CD4-positive, alpha-beta T cell treated with Interferon gamma for 1 hour (primary cell): ENCODE data around the gene PBX3.
A peak's percentile ranks its signal among the peaks of the same experiment; 100 is the strongest.

ENCODE experiments used
- DNase-seq: peaks from one replicate; pipeline ENCODE4 v3.0.0-alpha.2; 2020

The PBX3 gene

GRCh38 chr9:125747053-125747764 is at the start of gene PBX3:
TSS of gene PBX3 (plus strand) at chr9:125747373.
- peak; percentile 52 for DNase-seq

GRCh38 chr9:125699870-125700269 is 47.3 kb upstream of the PBX3 start:
- DNase-seq: no peak

GRCh38 chr9:125700791-125701190 is 46.4 kb upstream of the PBX3 start:
- DNase-seq: no peak

GRCh38 chr9:125701351-125701750 is 45.8 kb upstream of the PBX3 start:
- DNase-seq: no peak

- DNase-seq: no peak
Measured at GRCh38 chr9:125703662-125704061, 43.5 kb upstream of the PBX3 start.

- no peak for DNase-seq
Measured at GRCh38 chr9:125705893-125706292, 41.3 kb upstream of the PBX3 start.

GRCh38 chr9:125706651-125707471 is 40.3 kb upstream of the PBX3 start, which contains the start of gene MAPKAP1:
TSS of gene MAPKAP1 (minus strand) at chr9:125707208. CDS start at chr9:125672574, 34,634 bp downstream.
- DNase-seq: peak; percentile 94

- no peak for DNase-seq
Measured at GRCh38 chr9:125707472-125707804, 39.7 kb upstream of the PBX3 start.

- no peak for DNase-seq
Measured at GRCh38 chr9:125726456-125727132, 20.6 kb upstream of the PBX3 start.

- DNase-seq: no peak
Measured at GRCh38 chr9:125730168-125730567, 17.0 kb upstream of the PBX3 start.

GRCh38 chr9:125732562-125732961 is 14.6 kb upstream of the PBX3 start:
- DNase-seq: no peak

- DNase-seq: no peak
Measured at GRCh38 chr9:125739436-125739835, 7.7 kb upstream of the PBX3 start.

GRCh38 chr9:125742657-125743056 is 4.5 kb upstream of the PBX3 start:
- DNase-seq: no peak

GRCh38 chr9:125743682-125744428 is 3.3 kb upstream of the PBX3 start:
- DNase-seq: no peak

GRCh38 chr9:125744616-125745015 is 2.6 kb upstream of the PBX3 start:
- DNase-seq: no peak

GRCh38 chr9:125745018-125745417 is 2.2 kb upstream of the PBX3 start:
- DNase-seq: no peak

GRCh38 chr9:125745682-125746016 is 1.5 kb upstream of the PBX3 start:
- DNase-seq: no peak

- DNase-seq: peak; percentile 95
Measured at GRCh38 chr9:125746017-125746773, 978 bp upstream of the PBX3 start.

- DNase-seq: no peak
Measured at GRCh38 chr9:125746774-125747052, 460 bp upstream of the PBX3 start.

- DNase-seq: peak; percentile 5
Measured at GRCh38 chr9:125747765-125748445, 732 bp downstream of the PBX3 start.

- peak; percentile 2 for DNase-seq
Measured at GRCh38 chr9:125748446-125749099, 1.4 kb downstream of the PBX3 start.
